H7 (cell line): Measurements from ENCODE around the gene GLYATL2. TPM values are rescaled to one million over a fixed set of nuclear protein-coding genes. Genes with fewer than 3 reads are reported as not detected.

Source experiments
- DNase-seq: peaks from one replicate; pipeline ENCODE4 v3.0.0; 2012
- H3K27me3 ChIP-seq: 2 replicates; pipeline ENCODE4 v1.6.0; 2011; ENCODE audit warnings: mild to moderate bottlenecking, low read length; ENCODE audit not compliant: control insufficient read depth, insufficient read depth
- H3K36me3 ChIP-seq: replicated peaks from 2 replicates; pipeline ENCODE4 v1.5.1; 2011; ENCODE audit warnings: low read length; ENCODE audit not compliant: control insufficient read depth, insufficient read depth
- H3K4me3 ChIP-seq: 2 replicates; pipeline ENCODE4 v1.5.1; 2011; ENCODE audit warnings: low read depth, mild to moderate bottlenecking, control low read depth, low read length, moderate library complexity; ENCODE audit not compliant: insufficient read depth
- total RNA-seq: library from RNA; depleted of rRNA; stranded (reverse); fragments of >200 nt; shearing (Covaris generic); gene quantifications from 2 replicates; pipeline ENCODE4 v1.2.3, GENCODE V29; 2014; rRNA removed

The GLYATL2 gene
- total RNA-seq: not detected in 2 replicates

DNA sequence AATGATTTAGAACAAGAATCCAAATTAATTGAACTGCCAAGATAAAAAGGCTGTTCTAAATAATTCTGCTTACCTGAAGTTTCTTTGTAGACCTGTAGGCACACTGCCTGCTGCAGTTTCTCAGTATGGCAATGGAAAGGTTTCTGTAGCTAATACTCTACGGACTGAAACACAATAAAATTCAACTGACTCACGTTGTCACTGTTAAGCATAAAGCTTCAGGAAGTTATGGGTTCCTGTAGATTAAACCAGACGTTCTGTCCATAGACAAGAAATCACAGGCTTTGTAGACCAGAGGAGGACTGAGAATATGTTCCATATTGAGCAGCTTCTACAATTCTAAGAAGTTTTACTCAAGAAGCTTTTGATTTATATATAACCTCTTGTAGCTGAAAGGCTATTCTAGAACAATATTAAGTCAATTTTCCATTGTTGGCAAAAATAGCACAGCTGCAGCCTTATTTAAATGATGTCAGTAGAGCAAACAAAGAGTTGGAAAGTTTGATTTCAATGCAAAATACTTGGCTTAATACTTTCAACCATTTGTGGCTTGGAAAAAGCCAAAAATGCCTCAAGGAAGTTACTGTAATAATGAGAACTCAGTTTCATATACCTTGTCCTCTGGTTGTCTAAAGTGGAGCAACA lies at the start of gene GLYATL2:
Gene GLYATL2 (minus strand): TSS at position 344 of the 645 bp plus-strand sequence. CDS start 5,092 bp downstream, outside the sequence.
- H3K27me3 ChIP-seq: no peaks in the 10 kb centered on the region
- no peak for DNase-seq
- H3K4me3 ChIP-seq: no peak within 1 kb of the TSS
- no peaks in the 10 kb centered on the region for H3K36me3 ChIP-seq

GRCh38 chr11:58893899-58894298 lies 49.4 kb upstream of the GLYATL2 start:
- no peak overlapping the region for H3K4me3 ChIP-seq
- no peaks in the 10 kb centered on the region for H3K36me3 ChIP-seq
- DNase-seq: no peak
- H3K27me3 ChIP-seq: no peaks in the 10 kb centered on the region

GRCh38 chr11:58888579-58888978 lies 44.1 kb upstream of the GLYATL2 start:
- DNase-seq: no peak
- Histone ChIP-seq H3K4me3 (no peak overlapping the region), H3K27me3 (no peaks in the 10 kb centered on the region), H3K36me3 (no peaks in the 10 kb centered on the region)

GRCh38 chr11:58887452-58887851 lies 42.9 kb upstream of the GLYATL2 start:
- no peak overlapping the region for H3K4me3 ChIP-seq
- no peaks in the 10 kb centered on the region for H3K36me3 ChIP-seq
- no peaks in the 10 kb centered on the region for H3K27me3 ChIP-seq
- no peak for DNase-seq

DNA sequence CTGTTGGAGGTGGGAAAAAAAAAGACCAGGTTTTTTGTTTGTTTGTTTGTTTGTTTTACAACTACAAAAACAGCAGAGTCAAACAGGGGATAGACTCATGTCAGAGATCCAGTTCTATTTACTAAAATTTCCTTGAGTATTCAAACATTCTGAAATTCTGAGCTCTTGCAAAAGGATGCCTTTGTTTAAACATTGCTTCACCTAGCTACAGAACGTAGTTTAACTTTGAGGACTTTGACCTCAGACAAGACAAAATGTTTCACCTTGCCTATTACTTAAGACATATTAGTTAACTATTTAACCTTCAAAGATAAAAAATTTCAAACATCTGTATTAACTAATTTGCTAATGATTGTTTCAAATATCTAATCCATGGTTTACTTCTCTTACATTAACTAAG lies 36.1 kb upstream of the GLYATL2 start:
- H3K27me3 ChIP-seq: no peaks in the 10 kb centered on the region
- no peak for DNase-seq
- no peaks in the 10 kb centered on the region for H3K36me3 ChIP-seq
- H3K4me3 ChIP-seq: no peak overlapping the region

- H3K27me3 ChIP-seq: no peaks in the 10 kb centered on the region
- no peaks in the 10 kb centered on the region for H3K36me3 ChIP-seq
- no peak overlapping the region for H3K4me3 ChIP-seq
- DNase-seq: no peak
Measured at GRCh38 chr11:58880166-58880565, 35.7 kb upstream of the GLYATL2 start.

DNA sequence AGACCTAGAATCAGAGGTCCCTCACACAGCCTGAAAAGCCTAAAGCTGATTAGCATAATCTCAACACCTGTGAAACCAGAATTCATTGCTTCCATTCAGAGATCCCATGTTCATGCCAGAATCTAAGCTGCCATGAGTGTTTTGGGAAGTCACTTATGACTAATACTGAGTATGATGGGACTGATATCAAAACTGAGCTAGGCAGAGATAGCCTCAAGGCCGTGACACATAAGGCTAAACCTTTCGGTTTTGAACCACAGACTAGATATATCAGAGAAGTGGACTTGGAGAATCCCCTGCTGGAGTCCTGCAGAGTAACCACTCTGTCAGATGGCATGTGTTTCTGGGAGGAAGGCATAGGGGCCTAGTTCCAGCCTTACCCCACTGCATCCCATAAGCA lies 23.1 kb upstream of the GLYATL2 start:
- no peak for DNase-seq
- no peaks in the 10 kb centered on the region for H3K36me3 ChIP-seq
- H3K27me3 ChIP-seq: no peaks in the 10 kb centered on the region
- no peak overlapping the region for H3K4me3 ChIP-seq

GRCh38 chr11:58866788-58867187 lies 22.3 kb upstream of the GLYATL2 start:
- Histone ChIP-seq H3K4me3 (no peak overlapping the region), H3K27me3 (no peaks in the 10 kb centered on the region), H3K36me3 (no peaks in the 10 kb centered on the region)
- DNase-seq: no peak

DNA sequence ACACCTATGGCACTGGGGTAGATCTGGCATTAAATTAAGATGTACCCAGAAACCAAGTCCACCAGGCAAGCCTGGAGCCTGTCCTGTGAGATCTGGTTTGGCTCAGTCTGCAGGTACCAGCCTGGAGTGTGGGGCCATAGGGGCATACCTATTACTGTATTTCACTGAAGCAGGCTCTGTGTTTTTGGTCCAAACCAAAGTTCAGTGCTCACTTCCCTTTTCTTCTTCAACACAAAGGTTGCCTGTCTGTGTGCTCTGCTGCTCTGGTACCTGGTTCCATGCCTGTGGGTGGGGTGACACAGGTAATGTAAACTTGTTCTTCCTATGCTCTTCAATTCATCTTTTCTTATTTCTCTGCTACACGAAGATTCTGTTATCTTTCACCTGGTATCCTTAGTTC lies 19.8 kb upstream of the GLYATL2 start:
- no peak overlapping the region for H3K4me3 ChIP-seq
- no peaks in the 10 kb centered on the region for H3K36me3 ChIP-seq
- no peaks in the 10 kb centered on the region for H3K27me3 ChIP-seq
- DNase-seq: no peak

- no peak for DNase-seq
- no peaks in the 10 kb centered on the region for H3K27me3 ChIP-seq
- H3K36me3 ChIP-seq: no peaks in the 10 kb centered on the region
- H3K4me3 ChIP-seq: no peak overlapping the region
Measured at GRCh38 chr11:58863697-58864096, 19.2 kb upstream of the GLYATL2 start.

- DNase-seq: no peak
- H3K36me3 ChIP-seq: no peaks in the 10 kb centered on the region
- no peak overlapping the region for H3K4me3 ChIP-seq
- no peaks in the 10 kb centered on the region for H3K27me3 ChIP-seq
Measured at GRCh38 chr11:58861533-58861932, 17.0 kb upstream of the GLYATL2 start.

DNA sequence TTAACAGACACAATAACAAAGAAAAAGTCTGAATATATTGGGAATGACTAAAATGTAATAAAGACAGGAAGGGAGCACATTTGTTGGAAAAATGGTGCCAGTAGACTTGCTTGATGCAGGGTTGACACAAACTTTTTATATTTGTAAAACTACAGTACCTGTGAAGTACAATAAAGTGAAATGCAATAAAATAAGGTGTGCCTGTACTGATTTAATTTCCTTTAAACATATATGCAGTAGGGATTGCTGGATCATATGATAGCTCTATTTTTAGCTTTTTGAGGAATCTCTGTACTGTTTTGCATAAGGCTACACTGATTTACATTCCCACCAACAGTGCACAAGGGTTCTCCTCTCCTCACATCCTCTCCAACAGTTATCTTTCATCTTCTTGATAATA lies 12.3 kb upstream of the GLYATL2 start:
- no peaks in the 10 kb centered on the region for H3K36me3 ChIP-seq
- H3K27me3 ChIP-seq: no peaks in the 10 kb centered on the region
- H3K4me3 ChIP-seq: no peak overlapping the region
- no peak for DNase-seq

DNA sequence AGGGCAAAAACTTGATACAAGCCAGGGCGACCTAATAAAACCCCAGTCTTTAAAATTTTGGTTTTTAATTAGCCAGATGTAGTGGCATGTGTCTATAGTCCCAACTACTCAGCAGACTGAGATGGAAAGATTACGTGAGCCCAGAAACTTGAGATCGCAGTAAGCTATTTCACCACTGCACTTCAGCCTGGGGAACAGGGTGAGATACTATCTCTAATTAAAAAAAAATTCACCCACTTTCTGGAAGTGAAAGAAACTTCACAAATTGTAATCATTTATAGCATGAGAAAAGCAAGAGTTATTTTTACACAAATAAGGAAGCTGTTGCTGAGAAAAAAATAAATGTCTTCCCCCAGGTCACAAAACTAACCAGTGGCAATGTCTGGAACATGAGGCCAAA lies 882 bp upstream of the GLYATL2 start:
- H3K4me3 ChIP-seq: no peak overlapping the region
- no peak for DNase-seq
- no peaks in the 10 kb centered on the region for H3K36me3 ChIP-seq
- H3K27me3 ChIP-seq: no peaks in the 10 kb centered on the region

DNA sequence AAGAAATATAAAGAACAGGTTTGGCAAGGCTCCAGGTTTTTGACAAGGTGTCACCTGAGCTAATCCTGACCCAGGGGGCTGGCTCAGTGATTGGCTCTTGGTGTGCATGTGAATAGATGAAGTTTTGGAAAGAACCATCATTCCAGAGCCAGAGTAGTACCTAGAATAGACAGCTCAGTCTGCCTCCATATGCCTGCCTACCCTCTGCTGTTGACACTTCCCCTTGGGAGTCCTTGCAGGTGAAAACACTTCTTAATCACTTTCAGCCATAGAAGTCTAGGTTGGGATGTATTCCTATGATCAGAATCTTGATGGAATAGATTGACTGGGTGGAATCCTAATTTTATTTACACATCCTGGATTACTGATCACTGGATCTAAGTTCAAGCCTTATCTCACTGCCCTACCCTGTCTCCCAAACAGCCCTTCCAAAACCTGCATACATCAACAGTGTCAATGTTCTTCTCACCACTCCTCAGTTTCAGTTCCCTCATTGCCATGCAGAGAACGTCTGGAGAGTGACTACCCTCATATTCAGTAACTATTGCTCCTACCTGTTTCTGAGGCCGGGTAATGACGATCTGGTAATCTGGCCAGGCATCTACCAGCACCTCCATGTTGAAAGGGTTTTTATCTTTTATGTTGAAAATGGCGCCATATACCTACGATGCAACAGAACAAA lies 6.7 kb downstream of the GLYATL2 start:
- no peak overlapping the region for H3K4me3 ChIP-seq
- H3K36me3 ChIP-seq: no peaks in the 10 kb centered on the region
- no peak for DNase-seq

DNA sequence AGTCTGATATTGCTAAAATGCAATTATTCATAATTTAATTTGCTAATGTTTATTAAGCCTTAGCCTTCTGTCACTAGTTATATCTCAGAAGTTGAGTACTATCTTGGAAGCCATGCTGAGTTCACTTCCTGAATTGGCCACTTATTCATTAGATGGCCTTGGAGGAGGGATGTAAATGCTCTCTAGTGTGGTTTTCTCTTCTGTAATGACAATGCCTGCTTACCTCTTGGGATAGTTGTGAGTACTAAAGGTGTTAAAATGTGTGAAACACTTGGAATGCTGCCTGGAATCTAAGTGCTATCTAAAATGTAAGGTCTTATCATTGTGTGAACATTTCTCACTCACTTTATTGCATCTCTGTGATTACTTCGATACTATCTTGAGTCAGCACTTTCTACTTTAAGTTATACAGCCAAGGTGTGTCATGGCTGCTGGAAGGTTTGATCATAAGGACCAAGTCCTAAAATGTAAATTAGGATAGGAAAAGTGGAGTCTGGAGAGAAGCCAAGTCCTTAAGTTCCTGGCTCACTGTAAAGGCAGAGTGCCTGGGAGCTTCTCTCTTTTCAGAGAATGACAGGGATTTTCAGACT lies 12.4 kb downstream of the GLYATL2 start:
- H3K4me3 ChIP-seq: no peak overlapping the region
- no peaks in the 10 kb centered on the region for H3K36me3 ChIP-seq
- no peaks in the 10 kb centered on the region for H3K27me3 ChIP-seq
- no peak for DNase-seq

More for the DNA sequence above, 6.7 kb downstream of the GLYATL2 start:
- no peaks in the 10 kb centered on the region for H3K27me3 ChIP-seq
